Large intestine (tissue), 3 donors: ENCODE measurements around the gene SCAF4. TPM values are rescaled to one million over a fixed set of nuclear protein-coding genes. Genes with fewer than 3 reads are reported as not detected.

Source experiments
- DNase-seq, 2 donors: peaks; one replicate each; pipeline versions ENCODE4 v3.0.0 to v3.0.0-alpha.2; 2013
- H3K27ac ChIP-seq: one replicate; pipeline ENCODE4 v1.5.1; 2013; ENCODE audit warnings: low read length
- H3K27me3 ChIP-seq: 2 replicates; pipeline ENCODE4 v1.6.1; 2013; ENCODE audit warnings: low read length; ENCODE audit not compliant: control insufficient read depth, insufficient read depth
- H3K36me3 ChIP-seq: 2 replicates; pipeline ENCODE4 v1.6.1; 2013; ENCODE audit warnings: low read length; ENCODE audit not compliant: control insufficient read depth, insufficient read depth
- H3K4me1 ChIP-seq: one replicate; pipeline ENCODE4 v1.6.1; 2013; ENCODE audit warnings: low read length; ENCODE audit not compliant: control insufficient read depth, insufficient read depth
- H3K4me3 ChIP-seq: one replicate; pipeline ENCODE4 v1.5.1; 2013; ENCODE audit warnings: low read length
- H3K9me3 ChIP-seq: one replicate; pipeline ENCODE4 v1.6.1; 2013; ENCODE audit warnings: mild to moderate bottlenecking, low read depth, low read length, moderate library complexity; ENCODE audit not compliant: control insufficient read depth
- WGBS: methylation state at CpG from one replicate; pipeline ENCODE4 v1.1.5; 2013; ENCODE audit warnings: low lambda C conversion rate; ENCODE audit not compliant: insufficient coverage; 5-methylcytosine and 5-hydroxymethylcytosine counted together
- polyA plus RNA-seq: library from polyadenylated mRNA; unstranded; fragments of 120-200 nt; gene quantifications from one replicate; pipeline ENCODE4 v1.2.1, GENCODE V29; 2013

Gene SCAF4
- polyA plus RNA-seq, 1 donor = 45.5 TPM

DNA sequence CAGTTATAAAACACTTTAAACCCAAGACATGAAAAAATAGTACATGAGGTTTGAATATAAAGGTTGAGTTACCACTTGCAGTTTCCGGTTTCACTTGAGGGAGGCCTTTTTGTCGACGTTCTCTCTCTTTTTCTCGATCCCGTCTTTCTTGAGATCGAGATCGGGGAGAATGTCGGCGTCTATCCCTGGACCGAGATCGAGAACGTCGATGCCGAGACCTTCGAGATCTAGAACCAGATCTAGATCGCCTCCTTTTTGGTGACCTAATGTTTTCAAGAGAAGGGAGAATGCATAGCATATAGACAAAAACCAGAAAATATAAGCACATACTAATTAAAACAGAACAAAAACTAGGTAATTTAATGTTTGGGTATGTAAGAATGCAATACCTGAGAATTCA is 38.7 kb downstream of the SCAF4 start:
- Histone ChIP-seq H3K4me1 (no peaks in the 10 kb centered on the region), H3K27me3 (no peaks in the 10 kb centered on the region), H3K27ac (no peak overlapping the region), H3K4me3 (no peak overlapping the region), H3K36me3 (peaks cover 66% of the 10 kb centered on the region), H3K9me3 (no peaks in the 10 kb centered on the region)
- whole genome bisulfite sequencing = 100% methylated on average over 3 of the region's 16 CpGs
- DNase-seq = no peak

DNA sequence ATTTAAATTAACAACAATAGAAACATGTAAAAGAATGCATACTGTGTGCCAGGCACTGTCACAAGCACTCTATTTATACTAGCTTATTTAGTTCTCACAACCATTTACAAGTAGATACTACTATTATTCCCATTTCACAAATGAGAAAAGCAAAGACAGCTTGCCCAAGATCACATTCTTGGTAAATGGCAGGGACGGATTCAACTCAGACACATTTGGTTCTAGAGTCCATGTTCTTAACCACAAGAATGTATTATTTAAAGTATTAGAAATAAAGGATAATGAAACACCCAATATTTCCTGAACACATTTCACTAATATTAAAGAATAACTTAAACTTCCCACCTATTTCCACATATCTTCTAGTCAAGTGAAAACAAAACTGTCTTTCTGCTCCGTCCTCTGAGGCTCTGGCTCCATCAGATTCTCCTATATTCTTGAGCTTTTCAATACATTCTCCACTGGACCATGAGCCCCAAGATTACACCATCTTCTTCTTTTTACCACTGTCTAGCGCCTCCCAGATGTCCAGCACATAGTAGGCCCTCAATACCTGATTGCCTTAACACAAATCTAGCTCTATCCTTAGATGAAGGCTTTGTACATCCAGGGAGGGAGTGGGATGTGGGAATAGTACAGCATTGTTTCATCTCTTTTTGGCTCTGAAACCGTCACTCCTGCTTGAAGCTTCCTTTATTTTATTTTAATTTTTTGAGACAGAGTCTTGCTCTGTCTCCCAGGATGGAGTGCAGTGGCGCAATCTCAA is 43.1 kb downstream of the SCAF4 start:
- H3K27ac ChIP-seq = no peak overlapping the region
- no peaks in the 10 kb centered on the region for H3K27me3 ChIP-seq
- WGBS = 91% methylated on average over 1 of the region's 5 CpGs
- H3K9me3 ChIP-seq = no peaks in the 10 kb centered on the region
- DNase-seq = no peak
- H3K4me1 ChIP-seq = no peaks in the 10 kb centered on the region
- H3K4me3 ChIP-seq = no peak overlapping the region
- H3K36me3 ChIP-seq = peaks cover 73% of the 10 kb centered on the region

DNA sequence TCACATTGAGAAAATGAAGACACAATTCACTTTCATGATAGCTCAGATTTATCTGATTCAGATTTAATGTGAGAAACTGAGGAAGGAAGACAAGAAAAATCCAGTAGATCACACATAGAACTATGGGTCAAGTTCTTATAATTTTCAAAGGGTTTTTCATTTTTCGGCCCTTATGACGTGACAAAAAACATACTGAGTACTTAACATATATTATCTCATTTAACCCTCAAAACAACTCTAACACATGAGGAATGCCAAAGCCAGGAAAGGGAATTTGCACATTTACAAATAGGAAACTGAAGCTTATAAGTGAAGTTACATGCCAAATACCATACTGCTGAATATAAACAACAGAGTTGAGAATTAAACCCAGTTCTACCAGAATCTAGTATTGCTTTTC is 44.8 kb downstream of the SCAF4 start:
- Histone ChIP-seq H3K36me3 (peaks cover 77% of the 10 kb centered on the region), H3K27me3 (no peaks in the 10 kb centered on the region), H3K9me3 (no peaks in the 10 kb centered on the region), H3K4me1 (no peaks in the 10 kb centered on the region), H3K4me3 (no peak overlapping the region), H3K27ac (no peak overlapping the region)
- WGBS = 90% methylated on average over 2 of the region's 2 CpGs
- DNase-seq = no peak

DNA sequence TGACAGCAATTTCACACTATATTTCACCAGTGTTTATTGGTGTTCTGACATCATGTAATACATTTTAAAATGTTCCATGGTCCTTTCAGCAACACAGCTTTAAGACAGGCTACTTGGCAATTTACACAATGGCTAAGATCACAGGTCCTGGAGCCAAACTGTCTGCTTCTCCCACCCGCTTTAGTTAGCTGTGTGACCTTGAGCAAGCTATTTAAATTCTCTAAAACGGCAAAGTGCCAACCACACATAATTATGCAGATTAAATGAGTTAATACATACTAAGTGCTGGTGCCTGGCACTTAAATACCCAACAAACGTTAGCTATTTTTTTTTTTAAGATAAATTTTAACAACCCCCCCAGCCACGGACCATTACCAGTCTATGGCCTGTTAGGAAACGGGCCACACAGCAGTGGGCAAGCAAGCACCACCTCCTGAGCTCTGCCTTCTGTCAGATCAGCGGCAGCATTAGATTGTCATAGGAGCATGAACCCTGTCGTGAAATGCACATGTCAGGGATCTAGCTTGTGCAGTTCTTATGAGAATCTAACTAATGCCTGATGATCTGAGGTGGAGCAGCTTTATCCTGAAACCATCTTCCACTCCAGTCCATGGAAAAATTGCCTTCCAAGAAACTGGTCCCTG is 45.5 kb downstream of the SCAF4 start:
- H3K27me3 ChIP-seq = no peaks in the 10 kb centered on the region
- H3K4me3 ChIP-seq = no peak overlapping the region
- no peak overlapping the region for H3K27ac ChIP-seq
- H3K36me3 ChIP-seq = peaks cover 75% of the 10 kb centered on the region
- no peak for DNase-seq
- no peaks in the 10 kb centered on the region for H3K9me3 ChIP-seq
- 80% methylated on average over 1 of the region's 7 CpGs for WGBS
- no peaks in the 10 kb centered on the region for H3K4me1 ChIP-seq

DNA sequence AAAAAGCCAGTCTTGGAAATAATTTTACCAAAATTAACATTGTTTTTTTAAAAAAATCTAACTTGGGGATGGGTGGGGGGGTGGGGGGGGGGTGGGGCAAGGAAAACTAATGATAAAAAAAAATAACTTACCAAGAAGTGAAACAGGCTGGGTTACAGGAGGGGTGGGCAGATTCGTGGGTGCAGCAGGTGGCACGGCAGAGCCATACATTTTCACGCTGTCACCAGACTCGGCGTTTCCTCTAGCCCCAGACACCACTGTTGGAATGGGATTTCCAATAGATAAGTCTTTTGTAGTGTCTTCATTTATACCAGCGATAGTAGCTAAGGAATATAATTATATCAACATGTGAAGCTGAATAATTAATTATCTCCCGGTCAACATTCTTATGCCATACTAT is 47.0 kb downstream of the SCAF4 start:
- no CpG with 5 or more reads among the region's 7 CpGs for WGBS
- H3K36me3 ChIP-seq = peaks cover 68% of the 10 kb centered on the region
- DNase-seq = no peak
- no peaks in the 10 kb centered on the region for H3K27me3 ChIP-seq
- no peaks in the 10 kb centered on the region for H3K4me1 ChIP-seq
- H3K4me3 ChIP-seq = no peak overlapping the region
- no peaks in the 10 kb centered on the region for H3K9me3 ChIP-seq
- no peak overlapping the region for H3K27ac ChIP-seq

DNA sequence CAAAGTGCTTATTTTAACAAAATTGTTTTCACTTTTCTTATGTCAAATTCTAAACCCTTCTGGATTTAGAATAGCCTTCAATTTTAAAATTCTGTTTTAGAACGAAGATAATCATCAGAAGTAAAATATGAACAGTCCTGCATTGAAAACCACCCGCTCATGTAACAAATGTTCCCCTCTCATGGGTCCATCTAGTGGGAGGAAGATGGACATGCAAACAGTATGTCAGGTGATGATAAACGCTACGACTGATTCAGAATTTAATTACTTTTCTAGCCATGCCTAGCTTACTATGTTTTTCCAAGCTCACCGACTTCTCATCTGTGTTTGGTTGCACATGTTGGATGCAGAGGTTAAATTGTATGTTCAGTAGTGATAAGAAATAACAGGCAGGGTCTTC is 48.9 kb downstream of the SCAF4 start:
- Histone ChIP-seq H3K4me1 (no peaks in the 10 kb centered on the region), H3K27ac (no peak overlapping the region), H3K4me3 (no peak overlapping the region), H3K9me3 (no peaks in the 10 kb centered on the region), H3K36me3 (peaks cover 61% of the 10 kb centered on the region), H3K27me3 (no peaks in the 10 kb centered on the region)
- no peak for DNase-seq
- WGBS = no CpG with 5 or more reads among the region's 5 CpGs

DNA sequence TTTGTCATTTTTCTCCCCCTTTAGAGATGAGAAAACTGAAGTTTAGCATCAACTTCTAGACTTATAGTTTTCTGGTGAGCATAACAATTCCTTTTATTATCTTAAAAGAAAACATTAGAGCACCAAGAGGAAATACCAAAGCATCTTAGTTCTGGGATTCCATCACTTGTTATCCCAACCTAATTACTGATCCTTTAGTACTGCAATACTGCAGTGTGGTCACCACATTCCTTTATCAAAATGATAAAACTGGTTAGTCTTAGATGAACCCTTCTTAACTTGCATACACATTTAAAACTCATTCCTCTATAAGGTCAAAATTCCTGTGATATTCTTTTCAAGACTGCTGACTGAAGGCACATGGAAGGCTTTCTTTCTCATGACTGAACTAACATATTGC is 49.3 kb downstream of the SCAF4 start:
- Histone ChIP-seq H3K4me1 (no peaks in the 10 kb centered on the region), H3K36me3 (peaks cover 60% of the 10 kb centered on the region), H3K9me3 (no peaks in the 10 kb centered on the region), H3K27me3 (no peaks in the 10 kb centered on the region), H3K27ac (no peak overlapping the region), H3K4me3 (no peak overlapping the region)
- no peak for DNase-seq

DNA sequence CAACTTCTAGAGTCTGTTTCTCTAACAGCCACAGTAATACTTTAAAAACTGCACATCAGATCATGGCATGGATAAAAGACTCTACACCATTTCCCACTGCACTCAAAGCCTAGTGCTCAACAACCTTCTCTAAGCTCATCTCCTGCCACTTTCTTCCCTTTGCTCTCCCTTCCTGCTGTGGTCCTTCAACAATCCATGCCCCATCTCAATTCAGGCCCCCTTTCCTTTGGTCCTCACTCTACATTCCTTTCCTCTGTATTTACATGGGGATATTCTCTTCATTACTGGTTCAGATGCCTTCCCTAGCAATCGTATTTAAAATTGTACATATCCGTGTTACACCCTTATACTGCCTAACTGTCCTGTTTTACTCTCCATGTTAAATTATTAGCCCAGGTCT is 53.4 kb downstream of the SCAF4 start:
- H3K27ac ChIP-seq = no peak overlapping the region
- WGBS = 100% methylated on average over 2 of the region's 2 CpGs
- H3K4me1 ChIP-seq = no peaks in the 10 kb centered on the region

DNA sequence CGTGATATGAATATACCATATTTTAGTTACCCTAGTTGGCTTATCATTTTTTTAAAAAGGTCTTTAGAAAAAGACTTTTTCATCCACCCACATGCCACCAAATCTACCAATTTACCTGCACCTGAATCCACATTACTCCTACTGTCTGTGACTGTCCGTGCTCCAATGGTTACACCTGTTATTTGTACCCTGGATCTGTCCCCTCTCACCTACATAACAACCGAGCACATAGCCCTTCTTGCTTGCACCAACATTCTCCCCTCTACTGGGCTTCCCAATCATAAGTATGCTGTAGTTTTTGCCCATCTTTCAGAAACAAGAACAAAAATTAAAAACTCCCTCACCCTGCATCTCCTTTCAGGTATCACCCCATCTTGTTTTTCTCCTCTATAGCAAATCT is 54.9 kb downstream of the SCAF4 start:
- no peak for DNase-seq
- Histone ChIP-seq H3K27me3 (no peaks in the 10 kb centered on the region), H3K36me3 (peaks cover 21% of the 10 kb centered on the region), H3K4me1 (no peaks in the 10 kb centered on the region), H3K9me3 (no peaks in the 10 kb centered on the region), H3K27ac (no peak overlapping the region), H3K4me3 (no peak overlapping the region)
- 86% methylated on average over 1 of the region's 3 CpGs for WGBS

More for the DNA sequence above, 53.4 kb downstream of the SCAF4 start:
- Histone ChIP-seq H3K36me3 (peaks cover 31% of the 10 kb centered on the region), H3K4me3 (no peak overlapping the region), H3K27me3 (no peaks in the 10 kb centered on the region), H3K9me3 (no peaks in the 10 kb centered on the region)
- no peak for DNase-seq

DNA sequence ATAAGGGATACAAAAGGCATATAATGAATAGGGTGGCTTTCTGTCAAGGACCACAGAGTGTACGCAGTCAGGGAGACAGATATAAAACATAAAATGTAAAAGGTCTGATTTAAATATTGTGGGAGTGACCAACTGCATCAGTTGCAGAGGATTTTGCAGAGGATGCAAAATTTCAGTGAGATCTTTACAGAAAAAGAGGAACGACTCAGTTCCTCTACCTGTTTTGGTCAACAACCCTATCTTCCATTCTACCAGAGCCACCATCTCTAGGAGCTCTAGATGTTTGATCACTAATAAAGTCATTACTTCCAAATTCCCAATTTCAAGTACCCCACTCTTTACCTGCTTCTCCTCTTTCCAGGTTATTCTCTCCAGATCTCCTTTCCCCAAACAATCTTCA is 56.0 kb downstream of the SCAF4 start:
- Histone ChIP-seq H3K4me3 (no peak overlapping the region), H3K27me3 (no peaks in the 10 kb centered on the region), H3K9me3 (no peaks in the 10 kb centered on the region), H3K4me1 (no peaks in the 10 kb centered on the region), H3K27ac (no peak overlapping the region), H3K36me3 (peaks cover 28% of the 10 kb centered on the region)
- no peak for DNase-seq
- 100% methylated on average over 1 of the region's 2 CpGs for WGBS

DNA sequence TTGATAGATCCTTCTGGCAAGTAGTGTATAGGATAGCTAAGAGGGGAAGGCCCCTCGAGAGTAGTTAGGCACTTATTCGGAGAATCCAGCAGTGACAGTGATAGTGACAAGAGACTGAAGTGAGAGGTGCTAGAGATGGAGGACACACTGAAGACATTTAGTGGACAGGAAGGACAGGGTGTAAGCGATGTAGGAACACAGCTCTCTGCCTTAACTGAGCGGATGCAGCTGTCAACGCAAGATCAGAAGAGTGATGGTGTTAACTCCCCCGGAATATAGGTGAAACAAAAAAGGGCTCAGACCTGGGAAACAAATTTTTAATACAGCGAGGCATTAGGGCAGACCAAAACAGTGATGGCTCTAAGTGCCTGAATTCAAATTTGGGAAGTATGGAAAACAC is 56.6 kb downstream of the SCAF4 start:
- Histone ChIP-seq H3K4me1 (no peaks in the 10 kb centered on the region), H3K36me3 (peaks cover 30% of the 10 kb centered on the region), H3K4me3 (no peak overlapping the region), H3K27ac (no peak overlapping the region), H3K27me3 (no peaks in the 10 kb centered on the region), H3K9me3 (no peaks in the 10 kb centered on the region)
- 100% methylated on average over 2 of the region's 7 CpGs for WGBS
- no peak for DNase-seq
